Fibroblast of skin of right quadriceps (primary cell): Measurements from ENCODE around the gene PPP1R2B.
A peak's percentile ranks its signal among the peaks of the same experiment; 100 is the strongest.
"Not testable (repeated sequence)": the region's sequence is repeated elsewhere in the genome, so short reads cannot be mapped to it uniquely, and the experiment has no call there.

Experiments used
- DNase-seq: peaks from one replicate; pipeline ENCODE4 v3.0.0-alpha.2; 2013

PPP1R2B gene

GRCh38 chr5:156850206-156850751 lies at the start of gene PPP1R2B:
Gene PPP1R2B, plus strand, starts transcription at chr5:156850295. Its CDS starts 268 bp downstream, at chr5:156850563.
- DNase-seq, result no peak

GRCh38 chr5:156800929-156801328 lies 49.2 kb upstream of the PPP1R2B start:
- DNase-seq, result peak; percentile 7

GRCh38 chr5:156802501-156802900 lies 47.6 kb upstream of the PPP1R2B start:
- no peak for DNase-seq

- no peak for DNase-seq
Observed at GRCh38 chr5:156803404-156803803, 46.7 kb upstream of the PPP1R2B start.

- no peak for DNase-seq
Observed at GRCh38 chr5:156812959-156813358, 37.1 kb upstream of the PPP1R2B start.

- DNase-seq, result peak; percentile 45
Observed at GRCh38 chr5:156815988-156816599, 34.0 kb upstream of the PPP1R2B start.

GRCh38 chr5:156819537-156819936 lies 30.6 kb upstream of the PPP1R2B start:
- DNase-seq, result no peak

- no peak for DNase-seq
Observed at GRCh38 chr5:156819967-156820581, 30.0 kb upstream of the PPP1R2B start.

- no peak for DNase-seq
Observed at GRCh38 chr5:156824241-156824640, 25.9 kb upstream of the PPP1R2B start.

GRCh38 chr5:156824800-156825199 lies 25.3 kb upstream of the PPP1R2B start:
- peak; percentile 51 for DNase-seq

GRCh38 chr5:156825688-156826087 lies 24.4 kb upstream of the PPP1R2B start:
- no peak for DNase-seq

- no peak for DNase-seq
Observed at GRCh38 chr5:156826150-156826549, 23.9 kb upstream of the PPP1R2B start.

GRCh38 chr5:156834916-156835315 lies 15.2 kb upstream of the PPP1R2B start:
- DNase-seq, result no peak

- no peak for DNase-seq
Observed at GRCh38 chr5:156835905-156836304, 14.2 kb upstream of the PPP1R2B start.

- no peak for DNase-seq
Observed at GRCh38 chr5:156836846-156837245, 13.2 kb upstream of the PPP1R2B start.

- DNase-seq, result no peak
Observed at GRCh38 chr5:156838961-156839360, 11.1 kb upstream of the PPP1R2B start.

GRCh38 chr5:156841737-156842136 lies 8.4 kb upstream of the PPP1R2B start:
- DNase-seq, result no peak

- DNase-seq, result no peak
Observed at GRCh38 chr5:156846914-156847313, 3.2 kb upstream of the PPP1R2B start.

- not testable (repeated sequence) for DNase-seq
Observed at GRCh38 chr5:156848447-156848846, 1.6 kb upstream of the PPP1R2B start.

GRCh38 chr5:156851880-156852279 lies 1.8 kb downstream of the PPP1R2B start:
- DNase-seq, result no peak

- DNase-seq, result not testable (repeated sequence)
Observed at GRCh38 chr5:156853055-156853454, 3.0 kb downstream of the PPP1R2B start.

GRCh38 chr5:156865427-156865826 lies 15.3 kb downstream of the PPP1R2B start:
- DNase-seq, result no peak

- no peak for DNase-seq
Observed at GRCh38 chr5:156870498-156870839, 20.4 kb downstream of the PPP1R2B start.

GRCh38 chr5:156871212-156871611 lies 21.1 kb downstream of the PPP1R2B start:
- no peak for DNase-seq
